ENCODE measurements around the gene LSS. TPM values are rescaled to one million over a fixed set of nuclear protein-coding genes. Genes with fewer than 3 reads are reported as not detected.

The LSS gene
- total and polyA plus RNA-seq, 2 of the 8 experiments (the other 6 are each of a cell fraction or from before 2014, with no cell fraction given) = 96.1 to 123 TPM

GRCh38 chr21:46223217-46223616, 5.4 kb downstream of the LSS start (continued):
- no peak for TF ChIP-seq CHD7 (IDR thresholded peaks at IDR 0.05; ENCODE audit: insufficient replicate concordance, low read length)
- no peak for TF ChIP-seq POLR2A (IDR thresholded peaks at IDR 0.05; ENCODE audit: control extremely low read depth in 1 of 2, low read depth in 2 of 2, low read length in 2 of 2)
- TF ChIP-seq USF2 (IDR thresholded peaks at IDR 0.05; ENCODE audit: low read length) = no peak
- TF ChIP-seq SRF (IDR thresholded peaks at IDR 0.05; ENCODE audit: low read depth, low read length) = no peak
- no peak for TF ChIP-seq HDAC2 (IDR thresholded peaks at IDR 0.05; ENCODE audit: borderline replicate concordance in 1 of 2, low read depth in 2 of 2, low read length in 2 of 2)
- no peak for TF ChIP-seq RBBP5 (IDR thresholded peaks at IDR 0.05; ENCODE audit: borderline replicate concordance, low read depth, low read length)
- no peak for TF ChIP-seq RNF2 (IDR thresholded peaks at IDR 0.05; ENCODE audit: borderline replicate concordance, low read depth, low read length, missing control alignments, poor library complexity, severe bottlenecking)
- TF ChIP-seq SP4 (IDR thresholded peaks at IDR 0.05; ENCODE audit: low read length) = no peak
- no peak for TF ChIP-seq FOSL1 (IDR thresholded peaks at IDR 0.05; ENCODE audit: insufficient read depth, low read depth, low read length)
- TF ChIP-seq CTBP2 (IDR thresholded peaks at IDR 0.05; ENCODE audit: borderline replicate concordance, insufficient read depth, insufficient read length, low read length) = no peak

Measured in H1 (cell line).